B cell (primary cell): ENCODE measurements around the gene DPM1.

Source experiments
- CTCF ChIP-seq: fragments of 200-600 bp; IDR thresholded peaks from one replicate; pipeline ENCODE4 v1.8.0; 2022; ENCODE audit warnings: antibody characterized with exemption, mild to moderate bottlenecking
- EZH2 ChIP-seq: IDR thresholded peaks from 2 replicates; pipeline ENCODE4 v1.6.1; 2012; ENCODE audit warnings: borderline replicate concordance, low read depth, mild to moderate bottlenecking, moderate library complexity, low read length; ENCODE audit not compliant: insufficient read depth, poor library complexity, severe bottlenecking

- TF ChIP-seq EZH2 (no peak), CTCF (no peak)
Observed at GRCh38 chr20:50903353-50904051, 54.8 kb downstream of the DPM1 start.
